K562 (cell line): ENCODE data around the gene TP53TG5. TPM values are rescaled to one million over a fixed set of nuclear protein-coding genes. Genes with fewer than 3 reads are reported as not detected.
A peak's percentile ranks its signal among the peaks of the same experiment; 100 is the strongest.

Experiments
- GATAD2B ChIP-seq: fragments of 450-650 bp; IDR thresholded peaks from 2 replicates; pipeline ENCODE4 v1.6.1; 2017; ENCODE audit warnings: mild to moderate bottlenecking, borderline replicate concordance
- MED1 ChIP-seq: sonication (generic); formaldehyde crosslinking; IDR thresholded peaks from 2 replicates; pipeline ENCODE4 v1.8.1; 2023; ENCODE audit warnings: missing genetic modification reagents, borderline replicate concordance
- PURB ChIP-seq: sonication (generic); formaldehyde crosslinking; IDR thresholded peaks from 2 replicates; pipeline ENCODE4 v1.9.0; 2021; ENCODE audit warnings: low read depth, mild to moderate bottlenecking, missing genetic modification reagents
- TSC22D4 ChIP-seq: fragments of 450-650 bp; IDR thresholded peaks from 2 replicates; pipeline ENCODE4 v1.6.1; 2016; ENCODE audit warnings: missing genetic modification characterization, missing biosample characterization, control low read depth
- YY1 ChIP-seq, 3 experiments: IDR thresholded peaks; 2 replicates each; pipeline ENCODE4 v1.6.1; 2011; ENCODE audit warnings: low read length in 2 of 3, mild to moderate bottlenecking in 2 of 3, moderate library complexity in 2 of 3, borderline replicate concordance in 1 of 3, control low read depth in 1 of 3, low read depth in 1 of 3; ENCODE audit not compliant: insufficient read depth in 3 of 3, insufficient replicate concordance in 2 of 3, control insufficient read depth in 1 of 3, insufficient read length in 1 of 3; ENCODE audit errors: extremely low read depth in 1 of 3
- ZFX ChIP-seq: sonication (generic); formaldehyde crosslinking; IDR thresholded peaks from 2 replicates; pipeline ENCODE4 v1.8.0; 2022; ENCODE audit warnings: mild to moderate bottlenecking, missing genetic modification reagents, moderate library complexity
- ZKSCAN3 ChIP-seq: fragments of 250-450 bp; sonication (Bioruptor Pico); IDR thresholded peaks from 2 replicates; pipeline ENCODE4 v1.4.0; 2020
- polyA plus RNA-seq, 8 experiments: library from polyadenylated mRNA; depleted of rRNA in 4 of 8; stranded (reverse) in 5 of 8; unstranded in 3 of 8; fragments of >200 nt; fragmentation: Nextera tagmentation in 2 of 8; fragmentation: Illumina TruSeq in 1 of 8; extraction: Ambion mirVana in 2 of 8; extraction: Trizol in 1 of 8; gene quantifications; 2 replicates each; pipeline versions ENCODE4 v1.2.1 to v1.2.3, GENCODE V29; 2011 to 2014; ENCODE audit warnings: inconsistent platforms in 1 of 8, missing spikeins in 1 of 8
- total RNA-seq, 7 experiments: library from RNA; depleted of rRNA in 6 of 7; stranded (reverse); fragments of >200 nt in 6 of 7; fragmentation: Illumina TruSeq in 2 of 7; extraction: Trizol in 2 of 7; gene quantifications; 2 replicates each; pipeline versions ENCODE4 v1.2.1 to v1.2.3, GENCODE V29; 2011 to 2021; ENCODE audit warnings: low replicate concordance in 1 of 7
- TF ChIP-seq, protein P1 (sequence below): fragments of 200-800 bp; sonication (Bioruptor generic); IDR thresholded peaks from 2 replicates; pipeline ENCODE4 v1.6.1; 2017; ENCODE audit warnings: missing genetic modification characterization, missing compliant biosample characterization
- TF ChIP-seq, protein P2 (sequence below), 2 experiments: fragments of 450-650 bp in 1 of 2; sonication (generic) in 1 of 2; formaldehyde crosslinking; conservative IDR thresholded peaks; 2 replicates each; pipeline versions ENCODE4 v1.4.0 to v1.8.1; 2020 to 2022; ENCODE audit warnings: mild to moderate bottlenecking in 1 of 2, missing genetic modification reagents in 1 of 2
- TF ChIP-seq, protein P3 (sequence below): sonication (generic); formaldehyde crosslinking; IDR thresholded peaks from 2 replicates; pipeline ENCODE4 v1.9.0; 2022; ENCODE audit warnings: mild to moderate bottlenecking, missing genetic modification reagents
- TF ChIP-seq, protein P4 (sequence below): fragments of 250-450 bp; sonication (Bioruptor Pico); IDR thresholded peaks from 2 replicates; pipeline ENCODE4 v1.9.0; 2021; ENCODE audit warnings: mild to moderate bottlenecking, inconsistent platforms
- TF ChIP-seq, protein P5 (sequence below): fragments of 250-450 bp; sonication (Bioruptor Pico); IDR thresholded peaks from 2 replicates; pipeline ENCODE4 v1.8.0; 2021; ENCODE audit warnings: moderate library complexity, mild to moderate bottlenecking, inconsistent platforms
- TF ChIP-seq, protein P6 (sequence below): sonication (generic); formaldehyde crosslinking; IDR thresholded peaks from 2 replicates; pipeline ENCODE4 v1.8.0; 2023; ENCODE audit warnings: mild to moderate bottlenecking, missing genetic modification reagents

TP53TG5 gene
- total and polyA plus RNA-seq, 9 of the 15 experiments (the other 6 are each of a cell fraction or from before 2014, with no cell fraction given): 0.04 to 0.05 (median 0.04) TPM; not detected in 6

DNA sequence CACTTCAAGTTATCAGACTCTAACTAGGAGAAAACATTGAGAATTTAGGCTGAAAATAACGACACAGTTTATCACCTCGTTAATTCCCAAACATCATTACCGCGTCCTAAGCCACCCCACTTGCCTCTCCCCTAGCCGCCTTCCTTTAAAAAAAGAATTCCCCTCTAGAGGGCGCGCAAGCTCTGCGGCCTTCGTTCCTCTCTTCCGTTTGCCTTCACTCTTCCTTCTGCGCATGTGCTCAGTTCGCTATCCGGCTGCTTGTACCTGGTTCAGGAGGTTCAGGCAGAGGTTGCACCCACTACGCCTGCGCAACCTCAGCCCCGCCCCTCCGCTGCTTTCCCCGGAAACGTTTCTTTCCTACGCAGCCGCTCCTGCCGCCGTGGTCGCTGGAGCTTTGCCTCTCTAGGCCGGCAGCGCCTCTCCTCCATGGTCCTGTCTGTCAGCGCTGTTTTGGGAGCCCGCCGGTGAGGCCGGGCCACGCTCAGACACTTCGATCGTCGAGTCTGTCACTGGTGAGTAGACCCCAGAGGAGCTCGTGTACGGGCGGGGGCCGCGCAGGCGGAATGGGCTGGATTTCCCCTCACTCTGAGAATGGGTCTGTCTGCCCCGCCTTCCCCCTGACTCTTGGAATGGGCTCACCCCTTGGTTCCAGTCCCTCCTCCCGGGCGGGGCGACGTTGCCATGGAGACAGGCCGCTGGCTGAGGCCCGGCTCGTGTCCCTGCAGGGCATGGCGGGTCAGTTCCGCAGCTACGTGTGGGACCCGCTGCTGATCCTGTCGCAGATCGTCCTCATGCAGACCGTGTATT lies 15.1 kb downstream of the TP53TG5 start, which contains the start of gene SYS1 (continued):
- TF ChIP-seq, protein P1, sequence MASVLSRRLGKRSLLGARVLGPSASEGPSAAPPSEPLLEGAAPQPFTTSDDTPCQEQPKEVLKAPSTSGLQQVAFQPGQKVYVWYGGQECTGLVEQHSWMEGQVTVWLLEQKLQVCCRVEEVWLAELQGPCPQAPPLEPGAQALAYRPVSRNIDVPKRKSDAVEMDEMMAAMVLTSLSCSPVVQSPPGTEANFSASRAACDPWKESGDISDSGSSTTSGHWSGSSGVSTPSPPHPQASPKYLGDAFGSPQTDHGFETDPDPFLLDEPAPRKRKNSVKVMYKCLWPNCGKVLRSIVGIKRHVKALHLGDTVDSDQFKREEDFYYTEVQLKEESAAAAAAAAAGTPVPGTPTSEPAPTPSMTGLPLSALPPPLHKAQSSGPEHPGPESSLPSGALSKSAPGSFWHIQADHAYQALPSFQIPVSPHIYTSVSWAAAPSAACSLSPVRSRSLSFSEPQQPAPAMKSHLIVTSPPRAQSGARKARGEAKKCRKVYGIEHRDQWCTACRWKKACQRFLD (CRISPR knock-in tag): no peak
- peak; percentile 86 for TF ChIP-seq ZFX (CRISPR knock-in tag)
- TF ChIP-seq, protein P2, sequence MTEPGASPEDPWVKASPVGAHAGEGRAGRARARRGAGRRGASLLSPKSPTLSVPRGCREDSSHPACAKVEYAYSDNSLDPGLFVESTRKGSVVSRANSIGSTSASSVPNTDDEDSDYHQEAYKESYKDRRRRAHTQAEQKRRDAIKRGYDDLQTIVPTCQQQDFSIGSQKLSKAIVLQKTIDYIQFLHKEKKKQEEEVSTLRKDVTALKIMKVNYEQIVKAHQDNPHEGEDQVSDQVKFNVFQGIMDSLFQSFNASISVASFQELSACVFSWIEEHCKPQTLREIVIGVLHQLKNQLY (CRISPR knock-in tag; conservative IDR thresholded peaks at IDR 0.05): no peak
- TF ChIP-seq, protein P3, sequence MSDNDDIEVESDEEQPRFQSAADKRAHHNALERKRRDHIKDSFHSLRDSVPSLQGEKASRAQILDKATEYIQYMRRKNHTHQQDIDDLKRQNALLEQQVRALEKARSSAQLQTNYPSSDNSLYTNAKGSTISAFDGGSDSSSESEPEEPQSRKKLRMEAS: peak; percentile 94
- peak; percentile 21; the same call in 1 of the 2 replicates for TF ChIP-seq GATAD2B
- TF ChIP-seq, protein P4, sequence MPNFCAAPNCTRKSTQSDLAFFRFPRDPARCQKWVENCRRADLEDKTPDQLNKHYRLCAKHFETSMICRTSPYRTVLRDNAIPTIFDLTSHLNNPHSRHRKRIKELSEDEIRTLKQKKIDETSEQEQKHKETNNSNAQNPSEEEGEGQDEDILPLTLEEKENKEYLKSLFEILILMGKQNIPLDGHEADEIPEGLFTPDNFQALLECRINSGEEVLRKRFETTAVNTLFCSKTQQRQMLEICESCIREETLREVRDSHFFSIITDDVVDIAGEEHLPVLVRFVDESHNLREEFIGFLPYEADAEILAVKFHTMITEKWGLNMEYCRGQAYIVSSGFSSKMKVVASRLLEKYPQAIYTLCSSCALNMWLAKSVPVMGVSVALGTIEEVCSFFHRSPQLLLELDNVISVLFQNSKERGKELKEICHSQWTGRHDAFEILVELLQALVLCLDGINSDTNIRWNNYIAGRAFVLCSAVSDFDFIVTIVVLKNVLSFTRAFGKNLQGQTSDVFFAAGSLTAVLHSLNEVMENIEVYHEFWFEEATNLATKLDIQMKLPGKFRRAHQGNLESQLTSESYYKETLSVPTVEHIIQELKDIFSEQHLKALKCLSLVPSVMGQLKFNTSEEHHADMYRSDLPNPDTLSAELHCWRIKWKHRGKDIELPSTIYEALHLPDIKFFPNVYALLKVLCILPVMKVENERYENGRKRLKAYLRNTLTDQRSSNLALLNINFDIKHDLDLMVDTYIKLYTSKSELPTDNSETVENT (CRISPR knock-in tag): peak; percentile 79; the same call in 1 of the 2 replicates
- TF ChIP-seq, protein P5, sequence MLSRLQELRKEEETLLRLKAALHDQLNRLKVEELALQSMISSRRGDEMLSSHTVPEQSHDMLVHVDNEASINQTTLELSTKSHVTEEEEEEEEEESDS (CRISPR knock-in tag): no peak
- no peak for TF ChIP-seq PURB (CRISPR knock-in tag)
- TF ChIP-seq, protein P6, sequence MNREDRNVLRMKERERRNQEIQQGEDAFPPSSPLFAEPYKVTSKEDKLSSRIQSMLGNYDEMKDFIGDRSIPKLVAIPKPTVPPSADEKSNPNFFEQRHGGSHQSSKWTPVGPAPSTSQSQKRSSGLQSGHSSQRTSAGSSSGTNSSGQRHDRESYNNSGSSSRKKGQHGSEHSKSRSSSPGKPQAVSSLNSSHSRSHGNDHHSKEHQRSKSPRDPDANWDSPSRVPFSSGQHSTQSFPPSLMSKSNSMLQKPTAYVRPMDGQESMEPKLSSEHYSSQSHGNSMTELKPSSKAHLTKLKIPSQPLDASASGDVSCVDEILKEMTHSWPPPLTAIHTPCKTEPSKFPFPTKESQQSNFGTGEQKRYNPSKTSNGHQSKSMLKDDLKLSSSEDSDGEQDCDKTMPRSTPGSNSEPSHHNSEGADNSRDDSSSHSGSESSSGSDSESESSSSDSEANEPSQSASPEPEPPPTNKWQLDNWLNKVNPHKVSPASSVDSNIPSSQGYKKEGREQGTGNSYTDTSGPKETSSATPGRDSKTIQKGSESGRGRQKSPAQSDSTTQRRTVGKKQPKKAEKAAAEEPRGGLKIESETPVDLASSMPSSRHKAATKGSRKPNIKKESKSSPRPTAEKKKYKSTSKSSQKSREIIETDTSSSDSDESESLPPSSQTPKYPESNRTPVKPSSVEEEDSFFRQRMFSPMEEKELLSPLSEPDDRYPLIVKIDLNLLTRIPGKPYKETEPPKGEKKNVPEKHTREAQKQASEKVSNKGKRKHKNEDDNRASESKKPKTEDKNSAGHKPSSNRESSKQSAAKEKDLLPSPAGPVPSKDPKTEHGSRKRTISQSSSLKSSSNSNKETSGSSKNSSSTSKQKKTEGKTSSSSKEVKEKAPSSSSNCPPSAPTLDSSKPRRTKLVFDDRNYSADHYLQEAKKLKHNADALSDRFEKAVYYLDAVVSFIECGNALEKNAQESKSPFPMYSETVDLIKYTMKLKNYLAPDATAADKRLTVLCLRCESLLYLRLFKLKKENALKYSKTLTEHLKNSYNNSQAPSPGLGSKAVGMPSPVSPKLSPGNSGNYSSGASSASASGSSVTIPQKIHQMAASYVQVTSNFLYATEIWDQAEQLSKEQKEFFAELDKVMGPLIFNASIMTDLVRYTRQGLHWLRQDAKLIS: 0 out of 2 replicates have a peak, but pooled peaks have one; percentile 56
- no peak for TF ChIP-seq TSC22D4 (tag)
- peak in 2 of 3 experiments; percentile 63 to 75 for TF ChIP-seq YY1 (IDR thresholded peaks at IDR 0.05; ENCODE audit: borderline replicate concordance in 1 of 3, control insufficient read depth in 1 of 3, extremely low read depth in 1 of 3, insufficient read depth in 3 of 3, insufficient read length in 1 of 3, insufficient replicate concordance in 2 of 3, low read depth in 1 of 3, low read length in 2 of 3)
- no peak for TF ChIP-seq ZKSCAN3 (CRISPR knock-in tag)
- no peak for TF ChIP-seq MED1 (CRISPR knock-in tag)
